LNCAP (cell line): ENCODE results near the gene NELL2.

Source experiments
- CTCF ChIP-seq: fragments of 450-650 bp; IDR thresholded peaks from 2 replicates; pipeline ENCODE4 v1.5.1; 2017; ENCODE audit warnings: mild to moderate bottlenecking

The NELL2 gene

GRCh38 chr12:44881197-44881596 is 5.1 kb upstream of the NELL2 start:
- TF ChIP-seq CTCF, result no peak

GRCh38 chr12:44876544-44877410 is 662 bp upstream of the NELL2 start:
- TF ChIP-seq CTCF, result no peak

- TF ChIP-seq CTCF, result no peak
Observed at GRCh38 chr12:44875417-44875953, 630 bp downstream of the NELL2 start.

GRCh38 chr12:44874981-44875416 is 1.1 kb downstream of the NELL2 start:
- TF ChIP-seq CTCF, result no peak

GRCh38 chr12:44873898-44874297 is 2.2 kb downstream of the NELL2 start:
- TF ChIP-seq CTCF, result no peak

GRCh38 chr12:44869503-44869902 is 6.6 kb downstream of the NELL2 start:
- TF ChIP-seq CTCF, result no peak

- TF ChIP-seq CTCF, result no peak
Observed at GRCh38 chr12:44863867-44864266, 12.2 kb downstream of the NELL2 start.
